Endothelial cell of umbilical vein (primary cell): ENCODE measurements around the gene RAPGEF4. TPM values are rescaled to one million over a fixed set of nuclear protein-coding genes. Genes with fewer than 3 reads are reported as not detected.

Source experiments
- BruUV-seq: library from RNA; stranded (reverse); fragments of 400-500 nt; replicated peaks from 2 replicates; lab custom pipeline; 2021; lab: Mats Ljungman, UMichigan
- CTCF ChIA-PET: fragments of 300-600, 350-600 bp; sonication (Branson Sonifier 250); formaldehyde crosslinking; loops from one replicate; lab custom pipeline; 2021; ENCODE audit warnings: antibody characterized with exemption, inconsistent platforms; lab: Charles Lee
- POLR2A ChIA-PET: fragments of 300-600, 350-600 bp; sonication (Branson Sonifier 250); formaldehyde crosslinking; loops from one replicate; lab custom pipeline; 2021; ENCODE audit warnings: antibody characterized with exemption, inconsistent platforms; lab: Charles Lee
- DNase-seq: peaks from one replicate; pipeline ENCODE4 v3.0.0-alpha.2; 2011; ENCODE audit warnings: low read depth, low spot score
- FAIRE-seq: peaks from 2 replicates; lab custom pipeline; 2011; peaks lifted over from hg19 to GRCh38; lab: Jason Lieb, UNC
- H2AFZ ChIP-seq: 2 replicates; pipeline ENCODE4 v1.6.0; 2012; ENCODE audit warnings: low read depth, low read length, control low read depth, inconsistent platforms
- H3K27ac ChIP-seq: 2 replicates; pipeline ENCODE4 v1.5.1; 2011; ENCODE audit warnings: low read depth, mild to moderate bottlenecking, control low read depth, low read length, moderate library complexity; ENCODE audit not compliant: insufficient read depth
- H3K27me3 ChIP-seq, 2 experiments: 2 replicates each; pipeline versions ENCODE4 v1.6.0 to v1.6.1; 2011; ENCODE audit warnings: low read length in 2 of 2, mixed read lengths in 1 of 2; ENCODE audit not compliant: control insufficient read depth in 2 of 2, insufficient read depth in 2 of 2
- H3K36me3 ChIP-seq, 2 experiments: 2 replicates in 1 of 2; 3 replicates in 1 of 2; pipeline ENCODE4 v1.5.1; 2011; ENCODE audit warnings: low read length in 2 of 2, mild to moderate bottlenecking in 1 of 2, moderate library complexity in 1 of 2; ENCODE audit not compliant: control insufficient read depth in 2 of 2, insufficient read depth in 2 of 2; ENCODE audit errors: extremely low read depth in 1 of 2
- H3K4me1 ChIP-seq: 3 replicates; pipeline ENCODE4 v1.5.1; 2011; ENCODE audit warnings: mild to moderate bottlenecking, low read length; ENCODE audit not compliant: control insufficient read depth, insufficient read depth; ENCODE audit errors: extremely low read depth
- H3K4me2 ChIP-seq: 2 replicates; pipeline ENCODE4 v1.6.1; 2011; ENCODE audit warnings: low read length, control low read depth, mixed read lengths; ENCODE audit not compliant: insufficient read depth
- H3K4me3 ChIP-seq, 3 experiments: fragments of 200-600 bp in 1 of 3; sonication (generic), shearing (Covaris generic) in 1 of 3; replicated peaks in 1 of 3; 2 replicates each; pipeline ENCODE4 v1.5.1; 2011 to 2016; ENCODE audit warnings: control low read depth in 3 of 3, low read length in 3 of 3, mild to moderate bottlenecking in 2 of 3, inconsistent platforms in 1 of 3, low read depth in 1 of 3, moderate library complexity in 1 of 3; ENCODE audit not compliant: insufficient read depth in 1 of 3
- H3K79me2 ChIP-seq: 2 replicates; pipeline ENCODE4 v1.6.0; 2012; ENCODE audit warnings: low read length, inconsistent platforms; ENCODE audit not compliant: control insufficient read depth, insufficient read depth
- H3K9ac ChIP-seq: replicated peaks from 2 replicates; pipeline ENCODE3; 2011; ENCODE audit warnings: low read length, control low read depth; ENCODE audit not compliant: insufficient read depth; ENCODE audit errors: extremely low read depth
- H3K9me1 ChIP-seq: replicated peaks from 3 replicates; pipeline ENCODE4 v1.6.0; 2011; ENCODE audit warnings: mild to moderate bottlenecking, low read length; ENCODE audit not compliant: control insufficient read depth, insufficient read depth; ENCODE audit errors: extremely low read depth
- H3K9me3 ChIP-seq: replicated peaks from 2 replicates; pipeline ENCODE4 v1.5.1; 2012; ENCODE audit warnings: low read length, inconsistent platforms; ENCODE audit not compliant: control insufficient read depth, insufficient read depth
- H4K20me1 ChIP-seq: replicated peaks from 2 replicates; pipeline ENCODE3; 2011; ENCODE audit warnings: mild to moderate bottlenecking, low read length; ENCODE audit not compliant: control insufficient read depth, insufficient read depth; ENCODE audit errors: extremely low read depth
- CTCF ChIP-seq, 2 donors: IDR thresholded peaks; 1 replicate in 1 of 2; 2 replicates in 1 of 2; pipeline ENCODE4 v1.5.1; 2011; ENCODE audit warnings: low read length in 2 of 2, mild to moderate bottlenecking in 2 of 2, moderate library complexity in 2 of 2, control low read depth in 1 of 2, inconsistent platforms in 1 of 2, low read depth in 1 of 2; ENCODE audit not compliant: insufficient read depth in 1 of 2; ENCODE audit errors: extremely low read depth in 1 of 2
- EZH2 ChIP-seq: IDR thresholded peaks from 2 replicates; pipeline ENCODE4 v1.6.1; 2012; ENCODE audit warnings: borderline replicate concordance, low read depth, mild to moderate bottlenecking, moderate library complexity, low read length, inconsistent platforms; ENCODE audit not compliant: severe bottlenecking
- FOS ChIP-seq: IDR thresholded peaks from 2 replicates; pipeline ENCODE4 v1.6.1; 2011; ENCODE audit warnings: mild to moderate bottlenecking, low read length, moderate library complexity, borderline replicate concordance; ENCODE audit not compliant: insufficient read depth
- GATA2 ChIP-seq: IDR thresholded peaks from 2 replicates; pipeline ENCODE4 v1.7.0; 2011; ENCODE audit warnings: low read depth, mild to moderate bottlenecking, moderate library complexity, mixed read lengths, low read length; ENCODE audit not compliant: insufficient read length, insufficient read depth
- JUN ChIP-seq: IDR thresholded peaks from 2 replicates; pipeline ENCODE4 v1.6.1; 2011; ENCODE audit warnings: borderline replicate concordance, low read depth; ENCODE audit not compliant: insufficient read length, insufficient read depth
- MAX ChIP-seq: IDR thresholded peaks from 2 replicates; pipeline ENCODE4 v1.6.1; 2011; ENCODE audit not compliant: insufficient read depth, insufficient read length
- MYC ChIP-seq: IDR thresholded peaks from one replicate; pipeline ENCODE4 v1.6.1; 2011; ENCODE audit warnings: mild to moderate bottlenecking, low read depth, low read length
- POLR2A ChIP-seq: IDR thresholded peaks from 2 replicates; pipeline ENCODE4 v1.6.1; 2012; ENCODE audit warnings: low read depth, mild to moderate bottlenecking, control low read depth, low read length
- POLR2AphosphoS5 ChIP-seq: IDR thresholded peaks from 2 replicates; pipeline ENCODE4 v1.6.1; 2012; ENCODE audit warnings: low read depth, mild to moderate bottlenecking, control low read depth, low read length, moderate library complexity; ENCODE audit not compliant: insufficient read depth
- dilution Hi-C: fragments of 300-500 bp; cut with MboI; formaldehyde crosslinking; loops from one replicate; pipeline ENCODE4 v1.15.0; 2019; ENCODE audit warnings: low sequenced_read_pairs; ENCODE audit not compliant: extremely low pct_ligation_motif_present
- intact Hi-C: fragments of 100-400 bp; cut with micrococcal nuclease; formaldehyde crosslinking; loops from one replicate; pipeline ENCODE4 v1.10.0; 2022
- polyA plus RNA-seq, 4 experiments: library from polyadenylated mRNA; depleted of rRNA in 3 of 4; stranded (reverse) in 3 of 4; unstranded in 1 of 4; fragments of >200 nt; gene quantifications; 2 replicates each; pipeline versions ENCODE4 v1.2.1 to v1.2.3, GENCODE V29; 2011 to 2012; ENCODE audit warnings: missing spikeins in 1 of 4
- total RNA-seq: library from RNA; stranded (reverse); gene quantifications from 2 replicates; pipeline ENCODE4 v1.2.3, GENCODE V29; 2021

RAPGEF4 gene
- total and polyA plus RNA-seq, 2 donors (not counting 3 experiments of a cell fraction or from before 2014, with no cell fraction given), result 7.2 to 9.2 TPM

DNA sequence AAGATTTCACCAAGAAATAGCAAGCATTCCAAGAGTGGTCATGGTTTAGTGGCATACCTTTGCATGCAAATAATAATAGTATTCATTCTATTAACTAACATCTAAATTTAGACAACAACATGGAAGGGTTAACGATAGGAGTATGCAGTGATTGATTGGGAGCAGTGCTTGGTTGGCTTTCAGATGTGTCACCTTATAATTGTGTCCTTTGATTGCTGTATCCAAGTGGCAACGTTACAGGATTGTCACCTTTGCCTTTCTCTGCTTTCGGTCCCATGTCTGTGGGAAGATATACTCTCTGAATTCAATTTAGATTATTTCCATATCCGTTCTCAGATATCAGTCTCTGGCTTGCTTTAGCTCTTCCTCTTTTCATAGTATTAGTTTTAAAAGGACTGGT lies 187.2 kb downstream of the RAPGEF4 start:
- no TSS peak for BruUV-seq
- ChIA-PET POLR2A (no interaction called here), CTCF (interaction anchor here (0.9 to 4.7 kb wide), 4 partner anchors 9 to 109 kb away, joined by 3 to 33 read pairs (median 6); no protein-coding TSS in a partner anchor)
- intact Hi-C loops (no loop called here), dilution Hi-C loops (no loop called here)
- Histone ChIP-seq H4K20me1 (no peaks in the 10 kb centered on the region), H2AFZ (no peak overlapping the region), H3K27me3 (no peaks in the 10 kb centered on the region), H3K9me1 (no peaks in the 10 kb centered on the region), H3K4me2 (no peak overlapping the region), H3K36me3 (no peaks in the 10 kb centered on the region), H3K4me1 (peaks cover 2% of the 10 kb centered on the region), H3K27ac (no peak overlapping the region), H3K9ac (no peak overlapping the region), H3K9me3 (no peaks in the 10 kb centered on the region), H3K79me2 (no peaks in the 10 kb centered on the region), H3K4me3 (no peak overlapping the region)
- no peak for DNase-seq
- no peak for FAIRE-seq
- TF ChIP-seq EZH2 (no peak), JUN (no peak), CTCF (IDR thresholded peaks at IDR 0.05; ENCODE audit: extremely low read depth in 1 of 2, insufficient read depth in 1 of 2, low read depth in 1 of 2, low read length in 2 of 2) (no peak), GATA2 (no peak), POLR2A (no peak), MAX (no peak), POLR2AphosphoS5 (no peak), MYC (no peak), FOS (no peak)
